Activated CD4-positive, alpha-beta T cell treated with anti-CD3 and anti-CD28 coated beads, Interleukin-2, amount 10 ng/mL, durations not matched to agents 24 days and 14 days (primary cell): ENCODE data around the gene MAPT. TPM values are rescaled to one million over a fixed set of nuclear protein-coding genes. Genes with fewer than 3 reads are reported as not detected.

ENCODE experiments used
- DNase-seq: peaks from one replicate; pipeline ENCODE4 v3.0.0; 2022
- H3K27ac Mint-ChIP-seq: one replicate; pipeline ENCODE4 v1.8.0; 2022; ENCODE audit warnings: mild to moderate bottlenecking, mixed read lengths
- H3K27me3 Mint-ChIP-seq: one replicate; pipeline ENCODE4 v1.8.0; 2022; ENCODE audit warnings: mixed read lengths
- H3K36me3 Mint-ChIP-seq: one replicate; pipeline ENCODE4 v1.8.0; 2022; ENCODE audit warnings: low read depth, mild to moderate bottlenecking, mixed read lengths
- H3K4me1 Mint-ChIP-seq: one replicate; pipeline ENCODE4 v1.8.0; 2021; ENCODE audit warnings: mixed read lengths
- H3K4me3 Mint-ChIP-seq: one replicate; pipeline ENCODE4 v1.8.0; 2022; ENCODE audit warnings: mild to moderate bottlenecking, moderate library complexity, mixed read lengths
- H3K9me3 Mint-ChIP-seq: one replicate; pipeline ENCODE4 v1.8.0; 2021; ENCODE audit warnings: mixed read lengths
- intact Hi-C: fragments of 100-400 bp; cut with micrococcal nuclease; formaldehyde crosslinking; loops from one replicate; pipeline ENCODE4 v1.15.1; 2023
- total RNA-seq: library from RNA; stranded (reverse); gene quantifications from 2 replicates; pipeline ENCODE4 v1.2.3, GENCODE V29; 2022

Gene MAPT
- total RNA-seq, result 0.37 and 0.47 TPM in 2 replicates

DNA sequence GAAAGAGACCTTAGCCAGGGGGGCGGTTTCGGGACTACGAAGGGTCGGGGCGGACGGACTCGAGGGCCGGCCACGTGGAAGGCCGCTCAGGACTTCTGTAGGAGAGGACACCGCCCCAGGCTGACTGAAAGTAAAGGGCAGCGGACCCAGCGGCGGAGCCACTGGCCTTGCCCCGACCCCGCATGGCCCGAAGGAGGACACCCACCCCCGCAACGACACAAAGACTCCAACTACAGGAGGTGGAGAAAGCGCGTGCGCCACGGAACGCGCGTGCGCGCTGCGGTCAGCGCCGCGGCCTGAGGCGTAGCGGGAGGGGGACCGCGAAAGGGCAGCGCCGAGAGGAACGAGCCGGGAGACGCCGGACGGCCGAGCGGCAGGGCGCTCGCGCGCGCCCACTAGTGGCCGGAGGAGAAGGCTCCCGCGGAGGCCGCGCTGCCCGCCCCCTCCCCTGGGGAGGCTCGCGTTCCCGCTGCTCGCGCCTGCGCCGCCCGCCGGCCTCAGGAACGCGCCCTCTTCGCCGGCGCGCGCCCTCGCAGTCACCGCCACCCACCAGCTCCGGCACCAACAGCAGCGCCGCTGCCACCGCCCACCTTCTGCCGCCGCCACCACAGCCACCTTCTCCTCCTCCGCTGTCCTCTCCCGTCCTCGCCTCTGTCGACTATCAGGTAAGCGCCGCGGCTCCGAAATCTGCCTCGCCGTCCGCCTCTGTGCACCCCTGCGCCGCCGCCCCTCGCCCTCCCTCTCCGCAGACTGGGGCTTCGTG is at the start of gene MAPT:
MAPT (plus strand) TSS at position 533 of the 763 bp plus-strand sequence. CDS start 67,784 bp downstream, outside the sequence.
- peak within 1 kb of the TSS; percentile 73 for H3K27ac Mint-ChIP-seq
- H3K4me3 Mint-ChIP-seq, result peak within 1 kb of the TSS; percentile 81
- H3K9me3 Mint-ChIP-seq, result no peaks in the 10 kb centered on the region
- intact Hi-C loops, result loop anchor here (10.0 kb wide), 1 partner anchor 109 kb away; the partner anchor contains the start of gene CRHR1
- peaks cover 64% of the 10 kb centered on the region for H3K27me3 Mint-ChIP-seq
- H3K36me3 Mint-ChIP-seq, result no peaks in the 10 kb centered on the region
- H3K4me1 Mint-ChIP-seq, result peaks cover 11% of the 10 kb centered on the region
- peak; percentile 94 for DNase-seq

DNA sequence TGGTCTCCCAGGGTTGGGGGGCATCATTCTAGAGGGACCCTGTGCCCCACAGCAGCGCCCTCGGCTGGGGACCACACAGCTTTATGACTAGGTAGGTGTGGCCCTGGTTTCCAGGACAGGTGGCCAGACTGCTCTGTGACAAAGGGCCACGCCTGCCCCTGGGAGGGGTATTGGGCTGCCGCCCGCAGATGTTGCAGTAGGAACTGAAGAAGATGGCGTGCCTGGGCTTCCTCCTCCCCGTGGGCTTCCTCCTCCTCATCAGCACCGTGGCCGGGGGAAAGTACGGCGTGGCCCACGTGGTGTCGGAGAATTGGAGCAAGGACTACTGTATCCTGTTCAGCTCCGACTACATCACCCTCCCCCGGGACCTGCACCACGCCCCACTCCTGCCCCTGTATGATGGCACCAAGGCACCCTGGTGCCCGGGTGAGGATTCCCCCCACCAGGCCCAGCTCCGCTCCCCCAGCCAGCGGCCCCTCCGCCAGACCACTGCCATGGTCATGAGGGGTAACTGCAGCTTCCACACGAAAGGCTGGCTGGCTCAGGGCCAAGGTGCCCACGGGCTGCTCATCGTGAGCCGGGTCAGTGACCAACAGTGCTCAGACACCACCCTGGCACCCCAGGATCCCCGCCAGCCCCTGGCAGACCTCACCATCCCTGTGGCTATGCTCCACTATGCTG is 49.5 kb upstream of the MAPT start, which contains the start of gene SPPL2C:
SPPL2C (plus strand) TSS at position 187 of the 681 bp plus-strand sequence; CDS start at position 213, 26 bp downstream.
- Mint-ChIP-seq H3K36me3 (no peaks in the 10 kb centered on the region), H3K9me3 (no peaks in the 10 kb centered on the region), H3K27me3 (no peaks in the 10 kb centered on the region), H3K4me1 (no peaks in the 10 kb centered on the region), H3K4me3 (no peak within 1 kb of the TSS), H3K27ac (no peak within 1 kb of the TSS)
- no peak for DNase-seq
- intact Hi-C loops, result no loop called here

DNA sequence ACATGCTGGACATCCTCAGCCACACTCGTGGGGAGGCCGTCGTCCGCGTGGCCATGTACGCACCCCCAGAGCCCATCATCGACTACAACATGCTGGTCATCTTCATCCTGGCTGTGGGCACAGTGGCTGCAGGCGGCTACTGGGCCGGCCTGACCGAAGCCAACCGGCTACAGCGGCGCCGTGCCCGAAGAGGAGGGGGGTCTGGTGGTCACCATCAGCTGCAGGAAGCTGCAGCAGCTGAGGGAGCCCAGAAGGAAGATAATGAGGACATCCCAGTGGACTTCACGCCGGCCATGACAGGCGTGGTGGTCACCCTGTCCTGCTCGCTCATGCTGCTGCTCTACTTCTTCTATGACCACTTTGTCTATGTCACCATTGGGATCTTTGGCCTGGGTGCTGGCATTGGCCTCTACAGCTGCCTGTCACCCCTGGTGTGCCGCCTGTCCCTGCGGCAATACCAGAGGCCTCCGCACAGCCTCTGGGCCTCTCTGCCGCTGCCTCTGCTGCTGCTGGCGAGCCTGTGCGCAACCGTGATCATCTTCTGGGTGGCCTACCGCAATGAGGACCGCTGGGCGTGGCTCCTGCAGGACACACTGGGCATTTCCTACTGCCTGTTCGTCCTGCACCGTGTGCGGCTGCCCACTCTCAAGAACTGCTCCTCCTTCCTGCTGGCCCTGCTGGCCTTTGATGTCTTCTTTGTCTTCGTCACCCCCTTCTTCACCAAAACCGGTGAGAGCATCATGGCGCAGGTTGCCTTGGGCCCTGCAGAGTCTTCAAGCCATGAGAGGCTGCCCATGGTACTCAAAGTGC is 48.8 kb upstream of the MAPT start:
- H3K27me3 Mint-ChIP-seq, result no peaks in the 10 kb centered on the region
- H3K36me3 Mint-ChIP-seq, result no peaks in the 10 kb centered on the region
- no peak overlapping the region for H3K27ac Mint-ChIP-seq
- intact Hi-C loops, result no loop called here
- H3K4me1 Mint-ChIP-seq, result no peaks in the 10 kb centered on the region
- no peak for DNase-seq
- no peak overlapping the region for H3K4me3 Mint-ChIP-seq
- no peaks in the 10 kb centered on the region for H3K9me3 Mint-ChIP-seq

DNA sequence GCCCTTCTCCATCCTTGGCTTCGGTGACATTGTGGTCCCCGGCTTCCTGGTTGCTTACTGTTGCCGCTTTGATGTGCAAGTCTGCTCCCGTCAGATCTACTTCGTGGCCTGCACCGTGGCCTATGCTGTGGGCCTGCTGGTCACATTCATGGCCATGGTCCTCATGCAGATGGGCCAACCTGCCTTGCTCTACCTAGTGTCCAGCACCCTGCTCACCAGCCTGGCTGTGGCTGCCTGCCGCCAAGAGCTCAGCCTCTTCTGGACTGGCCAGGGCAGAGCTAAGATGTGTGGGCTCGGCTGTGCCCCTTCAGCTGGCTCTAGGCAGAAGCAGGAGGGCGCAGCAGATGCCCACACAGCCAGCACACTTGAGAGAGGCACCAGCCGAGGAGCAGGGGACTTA is 48.1 kb upstream of the MAPT start:
- Mint-ChIP-seq H3K27ac (no peak overlapping the region), H3K4me3 (no peak overlapping the region), H3K36me3 (no peaks in the 10 kb centered on the region), H3K9me3 (no peaks in the 10 kb centered on the region), H3K27me3 (peaks cover 4% of the 10 kb centered on the region), H3K4me1 (no peaks in the 10 kb centered on the region)
- intact Hi-C loops, result no loop called here
- DNase-seq, result no peak

DNA sequence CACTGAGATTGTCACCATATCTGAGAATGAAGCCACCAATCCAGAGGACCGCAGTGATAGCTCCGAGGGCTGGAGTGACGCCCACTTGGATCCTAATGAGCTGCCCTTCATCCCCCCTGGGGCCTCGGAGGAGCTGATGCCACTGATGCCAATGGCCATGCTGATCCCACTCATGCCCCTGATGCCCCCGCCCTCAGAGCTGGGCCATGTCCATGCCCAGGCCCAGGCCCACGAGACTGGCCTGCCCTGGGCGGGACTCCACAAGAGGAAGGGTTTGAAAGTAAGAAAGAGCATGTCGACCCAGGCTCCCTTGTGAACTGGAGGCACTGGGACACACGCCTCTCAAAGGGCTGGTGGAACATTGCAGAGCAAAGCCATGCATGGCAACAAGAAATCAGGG is 47.7 kb upstream of the MAPT start:
- H3K27me3 Mint-ChIP-seq, result peaks cover 4% of the 10 kb centered on the region
- H3K36me3 Mint-ChIP-seq, result no peaks in the 10 kb centered on the region
- no peaks in the 10 kb centered on the region for H3K9me3 Mint-ChIP-seq
- H3K4me3 Mint-ChIP-seq, result no peak overlapping the region
- no peak for DNase-seq
- H3K4me1 Mint-ChIP-seq, result no peaks in the 10 kb centered on the region
- no peak overlapping the region for H3K27ac Mint-ChIP-seq
- intact Hi-C loops, result no loop called here

DNA sequence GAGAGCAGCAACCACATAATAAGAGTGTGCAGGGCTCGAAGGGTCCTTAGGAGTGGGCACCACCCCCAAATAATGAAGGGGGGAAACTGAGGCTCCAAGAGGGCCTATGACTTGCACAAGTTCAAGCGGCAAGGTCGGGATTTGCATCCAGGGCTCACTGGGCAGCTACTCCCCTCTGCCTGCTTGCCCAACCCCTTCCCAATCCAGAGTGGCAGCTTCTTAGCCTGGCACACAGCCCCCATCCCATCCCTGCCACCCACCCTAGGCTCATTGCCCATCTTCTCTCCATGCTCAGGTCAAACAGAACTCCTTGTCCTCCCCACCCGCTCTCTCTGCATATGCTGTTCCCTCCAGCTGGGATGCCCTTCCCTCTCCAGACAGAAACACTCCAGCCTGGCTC is 47.3 kb upstream of the MAPT start:
- Mint-ChIP-seq H3K27ac (no peak overlapping the region), H3K4me1 (no peaks in the 10 kb centered on the region), H3K9me3 (no peaks in the 10 kb centered on the region), H3K27me3 (peaks cover 8% of the 10 kb centered on the region), H3K36me3 (no peaks in the 10 kb centered on the region), H3K4me3 (no peak overlapping the region)
- DNase-seq, result no peak
- intact Hi-C loops, result no loop called here

DNA sequence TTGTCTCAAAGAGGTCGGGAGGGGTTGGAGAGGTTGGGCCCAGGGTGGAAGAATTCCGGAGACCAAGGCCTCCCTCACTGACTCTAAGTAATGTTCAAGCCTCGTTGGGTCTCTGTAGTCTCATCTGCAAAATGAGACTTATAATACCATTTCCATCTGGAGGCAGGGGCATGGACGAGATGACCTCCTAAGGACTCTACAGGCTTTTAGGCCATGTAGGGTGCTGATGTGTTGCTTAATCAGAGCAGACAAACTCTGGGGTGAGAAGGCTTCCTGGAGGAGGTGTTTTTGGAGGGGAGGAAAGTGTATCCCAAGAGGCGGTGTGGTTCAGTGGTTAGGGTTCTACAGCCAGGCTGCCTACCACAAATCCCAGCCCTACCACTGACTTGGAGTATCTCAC is 46.6 kb upstream of the MAPT start:
- Mint-ChIP-seq H3K27me3 (peaks cover 11% of the 10 kb centered on the region), H3K9me3 (no peaks in the 10 kb centered on the region), H3K4me3 (no peak overlapping the region), H3K36me3 (no peaks in the 10 kb centered on the region), H3K27ac (no peak overlapping the region), H3K4me1 (peaks cover 4% of the 10 kb centered on the region)
- intact Hi-C loops, result no loop called here
- no peak for DNase-seq

DNA sequence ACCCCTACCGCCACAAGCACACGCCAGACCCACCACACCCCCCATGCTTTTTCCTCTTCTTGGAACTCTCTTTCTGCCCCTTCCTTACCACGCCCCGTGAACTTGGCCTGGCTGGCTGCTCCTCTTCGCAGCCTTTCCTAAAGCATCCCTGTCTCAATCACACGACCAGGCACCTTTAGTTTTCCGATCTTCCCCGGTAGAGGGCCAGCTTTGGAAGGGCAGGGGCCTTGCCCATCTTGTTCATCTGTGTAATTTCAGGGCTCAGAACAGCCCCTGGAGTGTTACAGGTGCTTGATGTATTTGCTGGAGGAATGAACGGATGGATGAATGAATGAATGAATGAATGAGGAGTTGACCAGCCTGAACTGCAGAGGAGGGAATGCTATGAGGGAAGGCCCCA is 45.9 kb upstream of the MAPT start:
- intact Hi-C loops, result no loop called here
- Mint-ChIP-seq H3K9me3 (no peaks in the 10 kb centered on the region), H3K4me3 (no peak overlapping the region), H3K4me1 (peaks cover 4% of the 10 kb centered on the region), H3K27ac (no peak overlapping the region), H3K27me3 (peaks cover 11% of the 10 kb centered on the region), H3K36me3 (no peaks in the 10 kb centered on the region)
- DNase-seq, result no peak

DNA sequence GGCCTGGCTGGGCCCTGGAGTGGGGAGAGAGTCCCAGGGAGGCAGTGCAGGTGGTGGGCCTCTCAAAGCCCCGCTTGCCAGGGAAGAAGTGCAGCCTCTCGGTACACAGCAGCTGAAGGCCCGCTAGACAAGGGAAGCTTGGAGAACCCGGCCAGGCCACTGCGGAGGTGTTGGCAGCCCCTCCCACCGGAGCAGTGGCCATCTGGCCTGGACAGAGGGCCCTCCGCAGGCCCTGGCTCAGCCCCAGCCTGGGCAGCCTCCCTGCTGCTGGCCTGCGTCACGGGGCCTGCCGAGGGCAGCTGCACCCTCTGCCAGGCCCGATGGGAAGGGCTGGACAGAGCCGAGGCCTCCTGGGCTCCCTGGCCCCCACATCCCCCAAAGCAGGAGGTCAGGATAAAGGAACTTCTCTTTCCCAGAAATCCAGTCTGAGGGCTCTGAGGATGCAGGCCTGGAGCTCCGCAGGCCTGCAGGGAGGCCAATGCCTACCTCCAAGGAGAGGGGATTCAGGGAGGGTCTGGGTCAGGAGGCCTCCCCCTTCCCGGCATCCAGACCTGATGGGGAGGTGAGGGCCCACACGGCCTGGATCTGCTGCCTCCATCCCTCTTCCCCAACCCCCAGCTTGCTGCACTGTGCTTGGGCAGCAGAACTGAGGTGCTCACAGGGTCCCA is 45.4 kb upstream of the MAPT start:
- H3K4me3 Mint-ChIP-seq, result no peak overlapping the region
- intact Hi-C loops, result no loop called here
- no peaks in the 10 kb centered on the region for H3K9me3 Mint-ChIP-seq
- H3K36me3 Mint-ChIP-seq, result no peaks in the 10 kb centered on the region
- peaks cover 11% of the 10 kb centered on the region for H3K27me3 Mint-ChIP-seq
- no peak overlapping the region for H3K27ac Mint-ChIP-seq
- no peak for DNase-seq
- H3K4me1 Mint-ChIP-seq, result peaks cover 4% of the 10 kb centered on the region

DNA sequence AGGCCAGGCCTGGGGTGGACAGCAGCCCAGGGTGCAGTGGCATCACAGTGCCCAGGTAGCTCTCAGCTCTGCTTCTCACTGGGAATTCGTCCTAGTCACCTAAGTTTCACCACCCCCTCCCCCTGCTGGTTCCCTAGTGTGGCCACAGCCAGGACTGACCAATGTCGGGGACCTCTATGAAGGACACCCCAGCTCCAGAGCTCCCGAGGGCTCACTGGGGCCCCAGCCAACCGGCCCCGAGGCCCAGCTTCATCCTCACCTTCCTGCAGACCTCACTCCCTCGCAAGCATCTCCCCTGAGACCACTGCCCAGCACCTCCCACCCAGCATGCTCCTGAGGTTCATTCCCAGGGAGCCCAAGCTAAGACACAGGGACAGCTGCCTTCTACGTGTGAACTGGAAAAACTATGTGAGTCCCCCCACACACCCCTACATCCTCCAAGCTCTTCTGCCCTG is 44.8 kb upstream of the MAPT start:
- Mint-ChIP-seq H3K27me3 (peaks cover 11% of the 10 kb centered on the region), H3K4me3 (no peak overlapping the region), H3K36me3 (no peaks in the 10 kb centered on the region), H3K9me3 (no peaks in the 10 kb centered on the region), H3K27ac (no peak overlapping the region), H3K4me1 (peaks cover 4% of the 10 kb centered on the region)
- intact Hi-C loops, result no loop called here
- DNase-seq, result no peak

DNA sequence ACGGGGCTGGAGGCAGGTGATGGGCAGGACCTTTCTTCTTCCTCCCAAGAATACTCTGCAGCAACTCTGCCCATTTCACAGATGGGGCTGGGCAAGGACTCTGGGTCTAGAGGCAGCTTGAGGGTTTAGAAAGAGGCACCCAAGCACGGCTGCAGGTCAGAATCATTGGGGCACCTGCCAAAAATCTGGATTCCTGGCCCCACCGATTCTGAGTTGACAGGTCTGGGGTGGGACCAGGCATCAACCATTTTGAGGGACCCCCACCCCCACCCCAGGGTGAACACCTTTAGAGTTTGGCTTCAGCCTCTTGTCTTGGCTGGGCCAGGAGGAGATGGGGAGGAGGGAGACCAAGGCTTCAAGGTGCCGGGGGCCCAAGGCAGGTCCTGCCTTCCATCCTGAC is 44.3 kb upstream of the MAPT start:
- Mint-ChIP-seq H3K36me3 (no peaks in the 10 kb centered on the region), H3K27me3 (peaks cover 11% of the 10 kb centered on the region), H3K4me1 (peaks cover 4% of the 10 kb centered on the region), H3K9me3 (no peaks in the 10 kb centered on the region), H3K4me3 (no peak overlapping the region), H3K27ac (no peak overlapping the region)
- no peak for DNase-seq
- intact Hi-C loops, result no loop called here

DNA sequence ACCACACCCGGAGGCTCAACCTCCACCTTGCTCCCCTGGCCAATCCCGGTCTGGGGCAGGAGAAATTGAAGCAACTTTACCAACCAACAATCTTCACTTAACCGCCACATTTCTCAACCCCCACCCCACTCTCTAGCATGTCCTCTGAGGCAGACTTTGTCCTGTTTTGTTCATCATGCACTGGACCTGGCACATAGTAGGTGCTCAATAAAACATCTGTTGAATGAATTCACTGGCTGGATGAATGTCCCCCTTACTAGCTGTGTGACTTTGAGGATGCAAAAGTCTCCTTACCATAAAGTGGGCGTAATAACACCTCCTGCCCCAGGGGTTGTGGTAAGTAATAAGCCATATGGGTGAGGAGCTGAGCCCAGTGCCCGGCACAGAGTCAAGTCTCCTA is 43.9 kb upstream of the MAPT start:
- Mint-ChIP-seq H3K4me1 (peaks cover 4% of the 10 kb centered on the region), H3K4me3 (no peak overlapping the region), H3K9me3 (no peaks in the 10 kb centered on the region), H3K27me3 (peaks cover 11% of the 10 kb centered on the region), H3K36me3 (no peaks in the 10 kb centered on the region), H3K27ac (no peak overlapping the region)
- DNase-seq, result no peak
- intact Hi-C loops, result no loop called here

DNA sequence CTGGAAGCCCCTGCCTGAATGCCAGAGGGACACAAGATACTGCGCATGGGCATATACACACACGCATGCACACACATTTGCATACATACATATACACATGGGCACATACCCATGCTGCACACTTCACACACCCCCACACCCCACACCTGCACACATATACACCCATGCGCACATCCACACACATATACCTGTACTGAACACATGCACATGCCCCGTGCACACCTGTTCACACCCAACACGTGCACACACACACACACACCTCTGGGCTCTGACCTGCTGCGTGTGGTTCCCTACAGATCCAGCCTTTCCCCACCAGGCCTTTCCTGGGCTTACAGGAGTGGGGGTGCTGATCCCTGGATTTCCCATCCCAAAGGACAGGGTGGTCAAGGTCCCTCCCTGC is 43.3 kb upstream of the MAPT start:
- Mint-ChIP-seq H3K9me3 (no peaks in the 10 kb centered on the region), H3K4me1 (peaks cover 4% of the 10 kb centered on the region), H3K36me3 (no peaks in the 10 kb centered on the region), H3K27me3 (peaks cover 13% of the 10 kb centered on the region), H3K27ac (no peak overlapping the region), H3K4me3 (no peak overlapping the region)
- DNase-seq, result no peak
- intact Hi-C loops, result no loop called here
